ENCODE data around the gene PTPRT. TPM values are rescaled to one million over a fixed set of nuclear protein-coding genes. Genes with fewer than 3 reads are reported as not detected.
A peak's percentile ranks its signal among the peaks of the same experiment; 100 is the strongest.
"Not testable (repeated sequence)": the region's sequence is repeated elsewhere in the genome, so short reads cannot be mapped to it uniquely, and the experiment has no call there.

PTPRT gene
- polyA plus RNA-seq, 1 donor: 1.9 TPM

DNA sequence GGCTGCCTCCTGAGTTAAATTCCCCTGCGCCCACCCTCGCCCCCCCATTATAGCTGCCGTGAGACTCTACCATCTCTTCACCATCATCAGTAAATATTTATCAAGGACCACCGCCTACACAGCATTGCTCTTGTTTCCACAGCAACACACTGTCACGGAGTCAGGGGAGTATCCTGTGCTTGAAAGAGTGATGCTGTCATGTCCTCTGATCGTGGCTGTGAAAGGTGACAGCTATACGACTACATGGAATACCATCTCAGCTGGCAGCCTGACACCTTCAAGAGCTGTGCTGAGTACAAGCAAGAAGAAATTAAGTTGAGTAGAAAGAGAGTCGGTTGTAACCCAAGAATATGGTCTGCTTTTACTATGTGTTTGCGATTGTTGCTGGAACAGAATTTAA, 3.4 kb downstream of the PTPRT start:
- no peak for DNase-seq

DNA sequence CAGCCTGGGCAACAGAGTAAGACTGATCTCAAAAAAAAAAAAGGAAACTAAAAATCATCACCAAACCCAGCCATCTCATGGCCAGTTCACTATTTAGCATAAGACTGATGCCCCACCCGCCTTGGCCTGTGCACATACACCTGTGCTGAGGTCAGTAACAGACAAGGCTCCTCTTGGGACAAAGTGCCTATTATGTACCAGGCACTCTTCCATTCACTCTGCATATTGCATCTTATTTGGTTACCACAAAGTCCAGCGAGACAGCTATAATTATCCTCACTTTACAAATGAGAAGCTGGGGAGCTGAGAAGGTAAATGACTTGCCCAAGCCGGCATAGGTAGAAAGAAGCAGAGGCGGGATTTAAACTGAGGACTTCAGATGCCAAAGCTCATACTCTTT, 3.8 kb downstream of the PTPRT start:
- no peak for DNase-seq

DNA sequence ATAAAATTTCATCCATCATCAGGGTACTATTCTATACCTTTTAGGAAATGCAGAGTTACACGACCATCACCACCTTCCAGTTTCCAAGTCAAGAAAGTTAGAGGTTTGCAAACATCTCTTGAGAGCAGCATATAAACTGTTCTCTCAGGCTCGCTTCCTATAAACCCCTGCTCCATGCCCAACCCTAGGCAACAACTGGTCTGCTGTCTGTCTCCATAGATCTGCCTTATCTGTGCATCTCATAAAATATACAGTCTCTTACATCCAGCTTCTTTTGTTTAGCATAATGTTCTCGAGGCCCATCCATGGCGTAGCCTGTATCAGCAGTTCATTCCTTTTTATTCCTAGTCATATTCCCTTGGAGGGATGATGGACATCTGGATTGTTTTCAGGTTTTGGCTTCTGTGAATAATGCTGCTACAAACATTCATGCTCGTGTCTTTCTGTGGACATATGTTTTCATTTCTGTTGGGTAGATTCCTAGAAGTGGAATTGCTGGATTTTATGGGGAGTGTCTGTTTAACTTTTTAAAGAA, 6.1 kb downstream of the PTPRT start:
- DNase-seq: peak; percentile 64

DNA sequence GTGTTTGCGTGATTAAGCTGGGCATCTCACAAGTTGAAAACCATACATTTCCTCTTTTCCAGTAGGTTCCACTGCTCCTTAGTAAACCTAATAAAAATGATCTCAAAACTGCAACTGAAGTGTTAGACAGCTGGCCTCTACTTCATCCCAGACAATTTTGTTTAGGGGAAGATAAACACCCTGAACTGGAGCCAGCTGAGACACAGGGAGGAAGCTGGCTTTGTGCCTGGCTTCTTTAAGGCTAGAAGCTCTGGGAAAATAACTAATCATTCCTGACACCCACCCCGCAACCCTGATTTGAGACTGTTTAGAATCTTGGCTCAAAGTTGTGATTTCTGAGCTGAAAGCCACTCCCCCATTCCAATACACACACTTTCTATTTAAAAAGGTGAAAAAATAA, 11.6 kb downstream of the PTPRT start:
- peak; percentile 65 for DNase-seq

DNA sequence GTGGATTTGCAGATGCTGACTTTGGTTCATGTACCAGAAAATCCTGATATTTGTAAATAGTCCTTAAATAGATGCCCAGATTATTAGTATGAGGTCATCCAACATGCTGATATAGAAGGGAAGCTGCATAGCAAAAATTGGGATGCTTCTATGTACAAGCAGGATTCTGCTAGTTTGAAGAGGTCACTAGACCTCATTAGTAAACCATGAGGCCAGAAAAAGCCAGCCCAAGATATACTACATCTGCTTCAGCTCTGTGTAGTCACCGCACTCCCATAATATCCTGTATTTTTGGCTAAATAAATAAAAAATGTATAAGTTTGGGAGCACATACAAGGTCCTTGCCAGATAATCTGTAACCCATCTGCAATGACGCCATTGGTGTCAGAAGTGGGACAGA, 13.0 kb downstream of the PTPRT start:
- no peak for DNase-seq

DNA sequence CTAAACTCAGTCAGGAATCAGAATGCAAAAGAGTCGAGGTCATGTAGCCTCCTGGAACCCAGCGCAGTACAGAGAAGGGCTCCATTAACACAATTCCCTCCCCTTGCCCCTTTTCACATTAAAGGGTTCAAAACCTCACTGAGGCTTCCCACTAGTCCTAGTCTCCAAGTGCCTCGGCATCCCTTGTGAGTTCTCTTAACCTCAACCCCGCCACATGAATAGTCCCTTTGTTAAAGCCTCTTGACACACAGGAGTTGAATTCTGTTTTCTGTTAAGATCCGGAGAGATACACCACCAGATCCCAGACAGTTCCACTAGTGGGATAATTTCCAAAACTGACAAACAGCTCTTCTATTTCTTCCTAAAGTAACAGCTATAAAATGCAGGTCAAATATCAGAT, 17.8 kb downstream of the PTPRT start:
- no peak for DNase-seq

DNA sequence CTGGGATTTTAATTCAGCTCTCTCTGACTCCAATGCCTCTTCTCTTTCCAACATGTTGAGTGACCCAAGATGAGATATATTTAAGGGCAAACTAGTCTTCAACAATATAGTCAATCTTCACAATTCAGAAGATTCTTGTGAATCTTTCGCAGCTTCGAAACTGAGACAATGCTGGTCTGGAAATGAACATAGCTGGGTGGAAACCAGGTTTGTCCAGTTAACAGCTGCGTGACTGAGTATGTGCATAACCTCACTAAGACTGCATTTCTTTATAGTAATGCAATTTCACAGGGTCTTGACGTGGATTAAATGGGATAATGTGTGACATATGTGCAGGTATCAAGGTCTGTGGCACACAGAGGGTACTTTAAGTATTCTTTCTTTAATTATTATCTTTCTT, 18.9 kb downstream of the PTPRT start:
- no peak for DNase-seq

DNA sequence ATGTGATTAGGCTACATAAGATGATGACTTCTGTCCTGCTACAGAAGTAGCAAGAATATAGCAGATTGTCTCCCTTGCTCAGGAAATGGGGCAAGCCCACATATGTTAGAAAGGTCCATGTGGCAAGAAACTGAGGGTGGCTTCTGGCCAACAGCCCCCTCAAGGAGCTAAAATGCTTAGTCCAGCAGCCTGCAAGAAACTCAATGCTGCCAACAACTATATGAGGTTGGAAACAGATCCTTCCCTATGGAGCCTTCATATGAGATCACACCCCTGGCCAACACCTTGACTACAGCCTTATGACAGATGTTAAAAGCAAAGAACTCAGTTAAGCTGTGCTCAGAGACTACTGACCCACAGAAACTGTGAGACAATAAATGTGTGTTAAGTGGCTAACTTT, 22.1 kb downstream of the PTPRT start:
- no peak for DNase-seq

DNA sequence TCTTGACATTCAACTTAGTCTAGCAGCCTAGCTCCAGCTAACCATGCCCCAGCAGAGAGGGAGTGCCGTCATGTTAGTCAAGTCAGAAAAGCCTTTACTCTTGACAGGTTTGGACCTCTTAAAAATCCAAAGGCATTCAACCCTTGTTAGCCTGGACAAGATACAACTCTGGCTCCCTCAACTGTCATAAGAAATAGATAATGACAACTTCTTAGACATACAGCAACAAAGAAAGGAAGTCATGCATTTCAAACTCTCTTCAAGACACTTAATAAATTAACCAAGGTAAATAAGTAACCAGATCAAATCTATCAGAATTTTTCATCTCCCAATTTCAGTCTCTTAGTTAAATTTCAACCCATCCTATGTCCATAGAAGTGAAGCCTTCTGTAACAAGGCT, 22.7 kb downstream of the PTPRT start:
- no peak for DNase-seq

DNA sequence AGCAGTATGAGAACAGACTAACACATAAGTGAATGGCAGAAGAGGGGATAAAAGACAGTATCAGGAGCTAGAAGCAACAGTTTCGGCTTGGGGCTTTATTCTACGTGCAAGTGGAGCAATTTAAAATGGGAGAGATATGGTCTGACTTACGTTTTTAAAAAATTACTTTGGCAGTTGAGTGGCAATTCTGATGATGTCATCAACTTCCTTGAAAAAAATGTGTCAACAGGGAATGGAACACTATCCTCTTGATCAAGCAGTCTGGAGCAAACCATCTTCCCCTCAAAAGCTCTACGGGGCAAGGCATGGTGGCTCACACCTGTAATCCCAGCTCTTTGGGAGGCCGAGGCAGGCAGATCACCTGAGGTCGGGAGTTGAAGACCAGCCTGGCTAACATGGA, 24.1 kb downstream of the PTPRT start:
- no peak for DNase-seq

DNA sequence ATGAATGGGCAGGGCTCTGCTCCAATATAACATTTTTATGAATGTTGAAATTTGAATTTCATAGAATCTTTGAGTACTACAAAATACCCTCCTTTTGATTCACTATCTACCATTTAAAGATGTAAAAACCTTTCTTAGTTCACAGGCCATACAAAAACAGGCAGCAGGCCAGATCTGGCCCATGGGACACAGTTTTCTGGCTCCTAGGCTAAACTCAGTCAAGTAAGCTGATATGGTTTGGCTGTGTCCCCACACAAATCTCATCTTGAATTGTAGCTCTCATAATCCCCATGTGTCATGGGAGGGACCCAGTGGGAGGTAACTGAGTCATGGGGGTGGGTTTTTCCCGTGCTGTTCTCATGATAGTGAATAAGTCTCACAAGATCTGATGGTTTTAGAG, 25.0 kb downstream of the PTPRT start:
- not testable (repeated sequence) for DNase-seq

- DNase-seq: no peak
Measured at GRCh38 chr20:43161716-43162115, 28.0 kb downstream of the PTPRT start.

DNA sequence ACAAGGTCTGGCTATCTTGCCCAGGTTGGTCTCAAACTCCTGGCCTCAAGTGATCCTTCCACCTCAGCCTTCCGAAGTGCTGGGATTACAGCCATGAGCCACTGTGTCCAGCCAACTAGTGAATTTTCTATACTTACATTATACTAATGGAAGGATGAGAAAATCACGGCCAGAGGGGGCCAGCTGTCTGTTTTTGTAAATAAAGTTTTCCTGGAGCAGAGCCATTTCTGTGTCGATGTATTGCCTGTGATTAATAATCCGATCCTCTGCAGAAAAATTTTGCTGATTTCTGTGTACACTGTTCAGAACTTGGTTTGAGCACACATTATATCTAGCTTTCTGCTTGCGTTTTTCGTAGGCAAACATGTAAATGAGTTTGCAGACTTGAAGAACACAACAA, 28.8 kb downstream of the PTPRT start:
- peak; percentile 57 for DNase-seq

DNA sequence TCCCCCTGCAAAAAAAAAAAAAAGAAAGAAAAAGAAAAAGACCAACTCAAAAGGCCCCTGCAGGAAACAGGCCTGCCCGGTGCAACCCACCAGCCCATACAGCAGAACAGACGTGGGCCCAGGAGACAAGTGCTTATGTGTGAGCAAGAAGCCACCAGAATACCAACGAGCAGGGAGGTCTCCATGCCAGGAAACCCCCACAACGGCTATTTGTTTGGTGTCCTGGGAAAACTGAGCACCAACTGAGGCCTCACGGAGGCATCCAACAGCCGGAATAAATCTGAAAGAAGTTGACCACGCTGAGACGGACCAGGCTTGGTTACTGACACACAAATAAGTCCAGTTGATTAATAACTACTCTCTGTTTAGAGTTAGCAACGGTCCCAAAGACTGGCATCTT, 29.7 kb downstream of the PTPRT start:
- DNase-seq: no peak

- DNase-seq: no peak
Measured at GRCh38 chr20:43155366-43156100, 34.2 kb downstream of the PTPRT start.

GRCh38 chr20:43151901-43152300, 37.8 kb downstream of the PTPRT start:
- peak; percentile 72 for DNase-seq

DNA sequence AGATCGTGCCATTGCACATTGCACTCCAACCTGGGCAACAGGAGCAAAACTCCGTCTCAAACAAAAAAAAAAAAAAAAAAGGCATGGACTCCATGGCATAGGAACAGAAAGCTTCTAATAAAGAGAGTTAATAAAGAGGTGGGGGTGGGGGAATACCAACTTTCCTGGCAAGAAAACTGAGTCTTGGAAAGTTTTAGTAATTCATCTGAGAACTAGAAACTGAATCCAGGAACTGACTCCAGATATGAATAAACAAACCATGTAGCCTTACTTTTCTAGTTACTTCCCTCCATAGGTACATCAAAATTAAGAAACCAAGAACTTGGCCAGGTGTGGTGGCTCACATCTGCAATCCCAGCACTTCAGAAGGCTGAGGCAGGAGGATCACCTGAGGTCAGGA, 38.5 kb downstream of the PTPRT start:
- DNase-seq: no peak

GRCh38 chr20:43140726-43141125, 49.0 kb downstream of the PTPRT start:
- DNase-seq: no peak

GRCh38 chr20:43138061-43138770, 51.5 kb downstream of the PTPRT start:
- no peak for DNase-seq

DNA sequence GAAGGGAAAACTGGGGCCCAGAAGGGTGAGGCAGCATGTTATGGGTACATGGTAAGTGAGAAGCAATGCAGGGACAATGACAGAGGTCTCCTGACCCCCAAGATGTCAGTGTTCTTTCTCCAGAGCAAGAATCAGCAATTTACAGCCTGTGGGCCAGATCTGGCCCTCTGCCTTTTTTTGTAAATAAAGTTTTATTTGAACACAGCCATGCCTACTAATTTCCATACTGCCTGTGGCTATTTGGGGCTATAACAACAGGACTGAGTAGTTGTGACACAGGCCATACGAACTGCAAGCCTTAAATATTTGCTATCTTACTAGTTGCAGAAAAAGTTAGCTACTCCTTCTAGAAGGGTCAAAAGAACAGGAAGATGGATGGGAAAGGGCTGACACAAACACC, 52.5 kb downstream of the PTPRT start:
- no peak for DNase-seq

DNA sequence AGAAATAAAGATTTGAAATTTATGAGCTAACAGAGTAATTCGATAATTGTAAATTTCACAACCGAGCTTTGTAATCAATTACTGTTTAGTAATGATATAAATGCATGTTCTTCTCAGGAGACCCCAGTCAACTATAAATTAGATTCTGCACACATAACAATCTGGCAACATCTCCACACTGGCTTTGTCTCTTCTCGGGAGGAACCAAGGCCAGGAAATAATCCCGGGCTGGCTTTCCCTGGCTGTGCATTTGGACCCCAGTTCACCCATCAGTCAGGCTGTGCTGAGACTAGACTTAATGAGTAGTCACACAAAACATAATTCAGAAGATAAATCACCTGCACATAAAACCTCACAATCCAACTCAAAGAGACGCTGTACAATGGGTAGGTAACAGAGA, 65.5 kb downstream of the PTPRT start:
- DNase-seq: no peak

DNA sequence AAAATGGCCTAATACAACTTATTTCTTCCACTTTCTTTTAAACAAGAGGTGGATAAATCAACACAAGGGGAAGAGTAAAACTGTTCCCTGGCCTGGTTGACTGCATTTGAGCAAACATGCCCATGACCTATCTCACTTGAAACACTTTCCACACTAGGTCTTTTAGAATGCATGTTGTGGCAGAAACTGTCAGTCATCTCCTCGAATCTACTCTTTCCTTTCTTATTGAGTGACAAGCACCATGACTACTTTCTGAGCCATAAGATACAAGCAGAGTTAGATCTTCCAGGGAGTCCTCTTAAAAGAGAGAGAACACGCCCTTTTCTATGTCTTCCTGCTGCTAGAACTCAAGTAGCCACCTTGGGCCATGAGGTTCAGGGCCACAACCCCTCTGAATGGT, 66.5 kb downstream of the PTPRT start:
- no peak for DNase-seq

GRCh38 chr20:43119720-43120119, 70.0 kb downstream of the PTPRT start:
- no peak for DNase-seq

DNA sequence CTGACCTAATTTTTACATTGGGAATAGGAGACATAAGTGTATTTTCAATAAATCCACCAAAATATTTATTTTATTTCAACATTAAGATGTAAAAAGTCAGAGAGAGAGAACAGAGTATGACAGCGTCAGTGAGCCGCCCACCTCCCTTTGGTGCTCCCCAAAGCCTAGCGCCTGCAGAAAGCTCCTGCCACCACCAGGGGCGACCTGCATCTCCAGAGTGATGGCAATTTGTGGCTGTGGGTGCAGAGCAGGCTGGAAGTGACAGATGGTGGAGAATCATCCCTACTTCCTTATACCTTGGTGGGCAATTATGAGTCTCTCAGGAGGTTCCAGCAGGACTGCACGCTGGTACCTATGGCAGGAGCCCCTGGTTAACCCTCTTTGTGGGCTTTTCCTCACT, 87.3 kb downstream of the PTPRT start:
- no peak for DNase-seq
